Neural progenitor cell (in vitro differentiated cells): ENCODE measurements around the gene IL1RAP. TPM values are rescaled to one million over a fixed set of nuclear protein-coding genes. Genes with fewer than 3 reads are reported as not detected.
A peak's percentile ranks its signal among the peaks of the same experiment; 100 is the strongest.

Source experiments
- DNase-seq: peaks from one replicate; pipeline ENCODE4 v3.0.0-alpha.2; 2016; ENCODE audit warnings: low spot score
- H2AFZ ChIP-seq: fragments of 200-600 bp; sonication (generic); replicated peaks from 2 replicates; pipeline ENCODE4 v1.6.1; 2016; ENCODE audit warnings: antibody characterized with exemption
- H3F3A ChIP-seq: fragments of 200-600 bp; sonication (generic); 2 replicates; pipeline ENCODE4 v1.6.1; 2016; ENCODE audit warnings: antibody characterized with exemption, low read depth
- H3K27ac ChIP-seq: fragments of 200-600 bp; sonication (generic); 2 replicates; pipeline ENCODE4 v1.5.1; 2016; ENCODE audit warnings: mild to moderate bottlenecking
- H3K27me3 ChIP-seq: fragments of 200-600 bp; sonication (generic); 2 replicates; pipeline ENCODE4 v1.6.1; 2016; ENCODE audit warnings: mild to moderate bottlenecking, moderate library complexity
- H3K36me3 ChIP-seq: fragments of 200-600 bp; sonication (generic); 2 replicates; pipeline ENCODE4 v1.5.1; 2016
- H3K4me1 ChIP-seq: fragments of 200-600 bp; sonication (generic); 2 replicates; pipeline ENCODE4 v1.6.1; 2016; ENCODE audit warnings: mixed run types
- H3K4me2 ChIP-seq: fragments of 200-600 bp; sonication (generic); 2 replicates; pipeline ENCODE4 v1.6.1; 2016
- H3K4me3 ChIP-seq: fragments of 200-600 bp; sonication (generic); 2 replicates; pipeline ENCODE4 v1.5.1; 2016
- H3K79me2 ChIP-seq: fragments of 200-600 bp; sonication (generic); 2 replicates; pipeline ENCODE4 v1.6.1; 2016; ENCODE audit warnings: low read depth
- H3K9ac ChIP-seq: fragments of 200-600 bp; sonication (generic); 2 replicates; pipeline ENCODE4 v1.6.1; 2016
- H3K9me3 ChIP-seq: fragments of 200-600 bp; sonication (generic); 2 replicates; pipeline ENCODE4 v1.5.1; 2016; ENCODE audit warnings: low read depth
- H4K20me1 ChIP-seq: fragments of 200-600 bp; sonication (generic); 2 replicates; pipeline ENCODE4 v1.6.1; 2016; ENCODE audit warnings: low read depth
- H3K27ac Mint-ChIP-seq: 3 replicates; pipeline ENCODE4 v1.8.0; 2021; ENCODE audit warnings: mixed read lengths
- H3K27me3 Mint-ChIP-seq: 2 replicates; pipeline ENCODE4 v1.8.0; 2022; ENCODE audit warnings: low read depth, mild to moderate bottlenecking, inconsistent platforms, moderate library complexity, mixed read lengths; ENCODE audit not compliant: insufficient read depth
- H3K36me3 Mint-ChIP-seq: 3 replicates; pipeline ENCODE4 v1.8.0; 2021; ENCODE audit warnings: mixed read lengths
- H3K4me1 Mint-ChIP-seq: 3 replicates; pipeline ENCODE4 v1.8.0; 2021; ENCODE audit warnings: mixed read lengths
- H3K4me3 Mint-ChIP-seq: 3 replicates; pipeline ENCODE4 v1.8.0; 2021; ENCODE audit warnings: mild to moderate bottlenecking, moderate library complexity, mixed read lengths
- H3K9me3 Mint-ChIP-seq: 3 replicates; pipeline ENCODE4 v1.8.0; 2020; ENCODE audit warnings: mixed read lengths
- EZH2 ChIP-seq: fragments of 200-600 bp; sonication (generic); IDR thresholded peaks from 2 replicates; pipeline ENCODE4 v1.6.1; 2017; ENCODE audit warnings: antibody characterized with exemption, mild to moderate bottlenecking, moderate library complexity
- EZH2phosphoT487 ChIP-seq: fragments of 200-600 bp; sonication (generic); IDR thresholded peaks from 2 replicates; pipeline ENCODE4 v1.6.1; 2017; ENCODE audit warnings: antibody characterized with exemption
- total RNA-seq: library from RNA; depleted of rRNA; stranded (reverse); fragments of >200 nt; gene quantifications from 2 replicates; pipeline ENCODE4 v1.2.3, GENCODE V29; 2015; ENCODE audit warnings: low replicate concordance
- TF ChIP-seq, protein P1 (sequence below): fragments of 200-600 bp; sonication (generic); IDR thresholded peaks from 2 replicates; pipeline ENCODE4 v1.5.1; 2017; ENCODE audit warnings: antibody characterized with exemption, mild to moderate bottlenecking

The IL1RAP gene
- total RNA-seq, 1 donor from 2014 or later, result 11.3 TPM

DNA sequence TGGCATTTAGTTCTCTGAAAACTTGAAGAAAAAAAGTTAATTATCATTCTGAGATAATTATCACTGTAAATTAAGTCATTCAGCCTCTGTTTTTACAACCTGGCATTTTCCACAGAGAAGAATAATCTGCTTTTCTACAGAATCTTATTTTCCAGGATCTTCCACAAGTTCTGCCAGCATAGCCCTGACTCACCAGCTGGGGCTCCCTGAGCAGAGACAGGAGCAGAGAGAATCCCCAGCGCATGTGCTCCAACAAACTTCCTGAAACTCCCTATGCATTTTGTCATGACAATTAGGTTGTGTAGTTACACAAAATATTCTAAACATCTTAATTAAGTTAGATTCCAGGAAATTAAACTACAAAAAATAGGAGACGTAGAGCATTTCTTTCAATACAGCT lies 32.1 kb upstream of the IL1RAP start:
- Histone ChIP-seq H3K27ac (no peak overlapping the region), H3K4me1 (peaks cover 12% of the 10 kb centered on the region), H4K20me1 (no peaks in the 10 kb centered on the region), H3K9ac (no peak overlapping the region), H3K79me2 (no peaks in the 10 kb centered on the region), H3K4me2 (no peak overlapping the region), H3K36me3 (no peaks in the 10 kb centered on the region), H3K9me3 (no peaks in the 10 kb centered on the region), H3K27me3 (no peaks in the 10 kb centered on the region), H2AFZ (no peak overlapping the region), H3K4me3 (no peak overlapping the region), H3F3A (peaks cover 7% of the 10 kb centered on the region)
- Mint-ChIP-seq H3K27ac (no peak overlapping the region), H3K36me3 (no peaks in the 10 kb centered on the region), H3K27me3 (no peaks in the 10 kb centered on the region), H3K9me3 (no peaks in the 10 kb centered on the region), H3K4me1 (peaks cover 6% of the 10 kb centered on the region), H3K4me3 (no peak overlapping the region)
- no peak for DNase-seq
- TF ChIP-seq, protein P1, sequence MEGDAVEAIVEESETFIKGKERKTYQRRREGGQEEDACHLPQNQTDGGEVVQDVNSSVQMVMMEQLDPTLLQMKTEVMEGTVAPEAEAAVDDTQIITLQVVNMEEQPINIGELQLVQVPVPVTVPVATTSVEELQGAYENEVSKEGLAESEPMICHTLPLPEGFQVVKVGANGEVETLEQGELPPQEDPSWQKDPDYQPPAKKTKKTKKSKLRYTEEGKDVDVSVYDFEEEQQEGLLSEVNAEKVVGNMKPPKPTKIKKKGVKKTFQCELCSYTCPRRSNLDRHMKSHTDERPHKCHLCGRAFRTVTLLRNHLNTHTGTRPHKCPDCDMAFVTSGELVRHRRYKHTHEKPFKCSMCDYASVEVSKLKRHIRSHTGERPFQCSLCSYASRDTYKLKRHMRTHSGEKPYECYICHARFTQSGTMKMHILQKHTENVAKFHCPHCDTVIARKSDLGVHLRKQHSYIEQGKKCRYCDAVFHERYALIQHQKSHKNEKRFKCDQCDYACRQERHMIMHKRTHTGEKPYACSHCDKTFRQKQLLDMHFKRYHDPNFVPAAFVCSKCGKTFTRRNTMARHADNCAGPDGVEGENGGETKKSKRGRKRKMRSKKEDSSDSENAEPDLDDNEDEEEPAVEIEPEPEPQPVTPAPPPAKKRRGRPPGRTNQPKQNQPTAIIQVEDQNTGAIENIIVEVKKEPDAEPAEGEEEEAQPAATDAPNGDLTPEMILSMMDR, result no peak
- no peak for TF ChIP-seq EZH2phosphoT487
- no peak for TF ChIP-seq EZH2

DNA sequence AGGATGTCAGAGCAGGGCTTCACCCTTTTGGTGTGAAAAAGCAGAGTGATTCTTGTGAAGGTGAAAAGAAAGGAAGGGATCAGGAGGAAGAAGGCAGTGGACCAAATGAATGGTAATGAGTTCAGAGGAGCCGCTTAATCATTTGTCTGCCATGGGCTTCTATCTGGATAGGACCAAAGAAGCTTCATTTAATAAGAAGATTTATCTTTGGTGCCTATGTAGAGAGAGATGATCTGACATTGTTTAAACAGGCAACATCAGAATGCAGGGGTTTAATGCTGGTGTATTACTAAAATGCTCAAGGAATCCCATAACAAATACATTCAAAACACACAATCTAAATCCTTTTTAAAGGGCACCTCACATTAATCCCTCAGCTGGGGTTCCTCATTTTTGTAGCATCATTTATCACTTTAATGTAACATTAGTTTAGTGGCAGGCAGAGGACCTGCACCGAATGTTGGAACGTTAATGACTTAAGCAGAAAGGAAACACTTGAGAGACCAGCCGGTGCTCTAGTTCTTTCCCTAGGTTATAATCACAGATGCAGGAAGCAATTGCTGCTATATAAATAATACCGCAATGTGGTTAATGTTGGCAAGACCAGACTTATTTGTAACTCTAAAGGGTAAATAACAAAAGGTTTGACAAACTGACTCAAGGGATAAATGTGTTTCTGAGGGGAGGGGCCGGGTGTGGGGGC lies 27.9 kb upstream of the IL1RAP start:
- Histone ChIP-seq H3K9me3 (no peaks in the 10 kb centered on the region), H3K36me3 (no peaks in the 10 kb centered on the region), H3K4me3 (no peak overlapping the region), H3K4me1 (peaks cover 12% of the 10 kb centered on the region), H3K27ac (peak overlapping the region; percentile 39), H4K20me1 (no peaks in the 10 kb centered on the region), H3K79me2 (no peaks in the 10 kb centered on the region), H2AFZ (no peak overlapping the region), H3F3A (peaks cover 7% of the 10 kb centered on the region), H3K9ac (no peak overlapping the region), H3K4me2 (peak overlapping the region; percentile 35), H3K27me3 (no peaks in the 10 kb centered on the region)
- TF ChIP-seq EZH2phosphoT487 (no peak), EZH2 (no peak)
- TF ChIP-seq, protein P1, result no peak
- no peaks in the 10 kb centered on the region for H3K9me3 Mint-ChIP-seq
- H3K36me3 Mint-ChIP-seq, result no peaks in the 10 kb centered on the region
- peaks cover 6% of the 10 kb centered on the region for H3K4me1 Mint-ChIP-seq
- H3K4me3 Mint-ChIP-seq, result no peak overlapping the region
- H3K27me3 Mint-ChIP-seq, result no peaks in the 10 kb centered on the region
- peak; percentile 33 for DNase-seq
- H3K27ac Mint-ChIP-seq, result no peak overlapping the region

DNA sequence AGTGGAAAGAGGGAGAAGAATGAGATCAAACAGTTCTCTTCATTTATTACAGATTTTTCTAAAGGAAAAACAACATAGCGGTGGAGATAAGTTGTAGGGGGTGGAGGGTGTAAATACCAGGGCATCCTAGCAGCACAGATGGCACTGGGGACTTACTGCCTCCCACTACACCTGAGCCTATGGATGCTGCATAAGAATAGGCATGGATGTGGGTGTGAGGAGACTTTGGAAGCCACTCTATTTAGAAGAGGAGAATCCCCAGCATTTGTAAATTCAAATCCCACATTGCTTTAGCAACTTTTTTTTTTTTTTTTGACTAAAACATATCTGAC lies 27.4 kb upstream of the IL1RAP start:
- Histone ChIP-seq H3K4me3 (no peak overlapping the region), H3K4me1 (peaks cover 12% of the 10 kb centered on the region), H4K20me1 (no peaks in the 10 kb centered on the region), H2AFZ (no peak overlapping the region), H3K27me3 (no peaks in the 10 kb centered on the region), H3K4me2 (no peak overlapping the region), H3K27ac (no peak overlapping the region), H3K79me2 (no peaks in the 10 kb centered on the region), H3K9ac (no peak overlapping the region), H3F3A (peaks cover 7% of the 10 kb centered on the region), H3K9me3 (no peaks in the 10 kb centered on the region), H3K36me3 (no peaks in the 10 kb centered on the region)
- H3K4me3 Mint-ChIP-seq, result no peak overlapping the region
- DNase-seq, result no peak
- no peak for TF ChIP-seq EZH2phosphoT487
- TF ChIP-seq, protein P1, result no peak
- no peak for TF ChIP-seq EZH2
- no peak overlapping the region for H3K27ac Mint-ChIP-seq
- H3K36me3 Mint-ChIP-seq, result no peaks in the 10 kb centered on the region
- H3K4me1 Mint-ChIP-seq, result peaks cover 6% of the 10 kb centered on the region
- H3K9me3 Mint-ChIP-seq, result no peaks in the 10 kb centered on the region
- no peaks in the 10 kb centered on the region for H3K27me3 Mint-ChIP-seq
